ENCODE measurements around the gene HOXA4. TPM values are rescaled to one million over a fixed set of nuclear protein-coding genes. Genes with fewer than 3 reads are reported as not detected.

Gene HOXA4
- total and polyA plus RNA-seq, 2 of the 8 experiments (the other 6 are each of a cell fraction or from before 2014, with no cell fraction given) = not detected

DNA sequence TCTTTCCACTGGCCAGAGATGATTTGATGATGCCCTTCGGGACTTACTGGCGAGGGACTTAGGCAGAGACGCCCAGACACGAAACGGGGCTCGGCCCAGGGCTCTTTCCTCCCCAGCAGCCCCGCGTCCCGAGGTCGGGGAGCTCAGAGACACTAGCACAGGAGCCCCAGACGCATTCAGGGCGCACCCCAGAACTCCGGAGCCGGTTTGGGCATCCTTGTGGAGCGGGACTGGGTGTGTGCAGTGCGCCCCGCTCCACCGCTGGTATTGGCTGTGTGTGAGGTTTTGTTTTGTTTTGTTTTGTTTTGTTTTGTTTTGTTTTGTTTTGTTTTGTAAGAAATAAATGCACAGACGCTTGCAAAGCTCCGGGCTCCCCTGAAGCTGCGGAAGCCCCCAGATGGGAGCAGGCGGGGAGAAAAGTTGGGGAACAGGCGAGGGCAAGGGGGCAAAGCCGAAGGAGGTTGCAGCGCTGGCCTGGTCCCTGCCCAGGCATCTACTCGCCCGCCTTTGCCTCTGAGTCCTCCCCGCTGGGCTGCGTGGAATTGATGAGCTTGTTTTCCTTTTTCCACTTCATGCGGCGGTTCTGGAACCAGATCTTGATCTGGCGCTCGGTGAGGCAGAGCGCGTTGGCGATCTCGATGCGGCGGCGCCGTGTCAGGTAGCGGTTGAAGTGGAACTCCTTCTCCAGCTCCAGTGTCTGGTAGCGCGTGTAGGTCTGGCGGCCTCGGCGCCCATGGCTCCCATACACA, 14.8 kb upstream of the HOXA4 start:
- peaks cover 0 to 3% of the 10 kb centered on the region in 2 experiments; a peak in 1 of 4 replicates for H3K9me3 ChIP-seq (ENCODE audit: insufficient read depth in 2 of 2, low read depth in 1 of 2, low read length in 1 of 2)
- FAIRE-seq (no peak), DNase-seq (ENCODE audit: low read depth in 1 of 2, low spot score in 2 of 2) (peak in 1 of 2 experiments; percentile 51)
- H3K36me3 ChIP-seq (ENCODE audit: control insufficient read depth in 2 of 4, insufficient read depth in 4 of 4, low read length in 3 of 4) = peaks cover 0 to 6% (median 0%) of the 10 kb centered on the region in 4 experiments; a peak in 1 of 8 replicates
- H3K18ac ChIP-seq (ENCODE audit: extremely low read depth, low read length) = no peak overlapping the region
- no peak overlapping the region for H3K9ac ChIP-seq (replicated peaks in 1 of 4; ENCODE audit: extremely low read depth in 1 of 4, low read depth in 3 of 4, low read length in 3 of 4)
- H2BK20ac ChIP-seq (ENCODE audit: low read length) = no peak overlapping the region
- no peak overlapping the region for H3K4ac ChIP-seq (replicated peaks; ENCODE audit: insufficient read length, low read depth, low read length)
- H3K4me3 ChIP-seq (ENCODE audit: extremely low read depth in 1 of 4, insufficient read depth in 2 of 4, low read depth in 3 of 4, low read length in 4 of 4) = no peak overlapping the region
- H3K23ac ChIP-seq (ENCODE audit: insufficient read length) = no peak overlapping the region
- H2AFZ ChIP-seq (ENCODE audit: low read length) = no peak overlapping the region
- ChIA-PET CTCF (ENCODE audit: partially characterized antibody) (interaction anchor here (0.8 to 12.5 kb wide), 19 partner anchors 8 to 1248 kb away, joined by 3 to 123 read pairs (median 14); partner anchors contain the start of genes HOXA1, HOXA10, HOXA3 and HOXA9), POLR2A (ENCODE audit: partially characterized antibody) (no interaction called here)
- no peak overlapping the region for H4K5ac ChIP-seq (ENCODE audit: insufficient read length, low read depth, low read length)
- peaks cover 9% of the 10 kb centered on the region for H3K23me2 ChIP-seq (ENCODE audit: low read depth, low read length)
- H3K27ac ChIP-seq (ENCODE audit: low read depth, low read length) = no peak overlapping the region
- H2AK5ac ChIP-seq (ENCODE audit: low read depth, low read length) = no peak overlapping the region
- no peak overlapping the region for H4K91ac ChIP-seq (replicated peaks; ENCODE audit: insufficient read length, low read length)
- no peaks in the 10 kb centered on the region for H3K79me2 ChIP-seq (ENCODE audit: control insufficient read depth in 1 of 2, insufficient read depth in 2 of 2, low read length in 2 of 2)
- H3K4me1 ChIP-seq (replicated peaks in 1 of 4; ENCODE audit: control insufficient read depth in 3 of 4, insufficient read depth in 4 of 4, low read length in 3 of 4) = peaks cover 0 to 9% (median 5%) of the 10 kb centered on the region in 4 experiments; a peak in 5 of 7 replicates
- no peak overlapping the region for H2BK15ac ChIP-seq (ENCODE audit: low read length)
- H3K14ac ChIP-seq (ENCODE audit: insufficient read length) = no peak overlapping the region
- H2BK12ac ChIP-seq (ENCODE audit: low read depth, low read length) = no peak overlapping the region
- H3K4me2 ChIP-seq (ENCODE audit: insufficient read depth in 1 of 2, low read depth in 2 of 2, low read length in 2 of 2) = no peak overlapping the region
- H4K20me1 ChIP-seq (replicated peaks in 1 of 2; ENCODE audit: control insufficient read depth in 1 of 2, insufficient read depth in 2 of 2, low read length in 2 of 2) = peaks cover 26 to 33% of the 10 kb centered on the region in 2 experiments
- H3K27me3 ChIP-seq (replicated peaks in 1 of 4; ENCODE audit: control insufficient read depth in 3 of 4, extremely low read depth in 1 of 4, insufficient read depth in 3 of 4, low read length in 3 of 4) = peaks cover 96 to 100% (median 99%) of the 10 kb centered on the region in 4 experiments
- H3K79me1 ChIP-seq (ENCODE audit: low read depth, low read length) = no peaks in the 10 kb centered on the region
- H4K8ac ChIP-seq (ENCODE audit: extremely low read depth, insufficient read depth, low read length) = no peak overlapping the region
- WGBS, 2 experiments (ENCODE audit: extremely low coverage in 1 of 2, insufficient coverage in 1 of 2, insufficient read length in 1 of 2, insufficient replicate concordance in 2 of 2, low coverage in 1 of 2, low lambda C conversion rate in 2 of 2, missing lambda C conversion rate in 1 of 2) = 37% methylated on average over 47 of the region's 47 CpGs; no CpG with 5 or more reads in 1 of the 2 experiments
- H3K56ac ChIP-seq (replicated peaks; ENCODE audit: insufficient read length, low read depth, low read length) = no peak overlapping the region
- H2BK5ac ChIP-seq (ENCODE audit: low read depth, low read length) = no peak overlapping the region
- H2BK120ac ChIP-seq (replicated peaks; ENCODE audit: low read depth, low read length) = no peak overlapping the region
- TF ChIP-seq SUZ12 (IDR thresholded peaks at IDR 0.05; ENCODE audit: low read length) (peak; percentile 97), KDM5A (IDR thresholded peaks at IDR 0.05; ENCODE audit: low read length) (no peak), RFX5 (IDR thresholded peaks at IDR 0.05; ENCODE audit: borderline replicate concordance, low read depth, low read length) (no peak), CEBPB (IDR thresholded peaks at IDR 0.05; ENCODE audit: low read depth, low read length) (no peak), BACH1 (IDR thresholded peaks at IDR 0.05; ENCODE audit: low read length) (no peak), RAD21 (IDR thresholded peaks at IDR 0.05 in 1 of 2, conservative IDR thresholded peaks at IDR 0.05 in 1 of 2; ENCODE audit: low read depth in 2 of 2, low read length in 2 of 2) (no peak), HDAC6 (IDR thresholded peaks at IDR 0.05; ENCODE audit: low read depth, low read length) (no peak), EZH2 (IDR thresholded peaks at IDR 0.05; ENCODE audit: low read depth, low read length, severe bottlenecking) (peak; percentile 99), EGR1 (IDR thresholded peaks at IDR 0.05; ENCODE audit: borderline replicate concordance, low read depth, low read length) (no peak), CBX8 (IDR thresholded peaks at IDR 0.05; ENCODE audit: borderline replicate concordance, low read depth, low read length) (peak; percentile 59; the same call in 1 of the 2 replicates), NANOG (IDR thresholded peaks at IDR 0.05; ENCODE audit: insufficient read depth, low read depth, low read length, poor library complexity, severe bottlenecking) (no peak), NRF1 (IDR thresholded peaks at IDR 0.05; ENCODE audit: low read depth, low read length) (no peak)
